Neural progenitor cell (in vitro differentiated cells): ENCODE results near the gene PDCD1. TPM values are rescaled to one million over a fixed set of nuclear protein-coding genes. Genes with fewer than 3 reads are reported as not detected.
A peak's percentile ranks its signal among the peaks of the same experiment; 100 is the strongest.

Experiments used
- DNase-seq: peaks from one replicate; pipeline ENCODE4 v3.0.0-alpha.2; 2016; ENCODE audit warnings: low spot score
- H2AFZ ChIP-seq: fragments of 200-600 bp; sonication (generic); replicated peaks from 2 replicates; pipeline ENCODE4 v1.6.1; 2016; ENCODE audit warnings: antibody characterized with exemption
- H3F3A ChIP-seq: fragments of 200-600 bp; sonication (generic); 2 replicates; pipeline ENCODE4 v1.6.1; 2016; ENCODE audit warnings: antibody characterized with exemption, low read depth
- H3K27ac ChIP-seq: fragments of 200-600 bp; sonication (generic); 2 replicates; pipeline ENCODE4 v1.5.1; 2016; ENCODE audit warnings: mild to moderate bottlenecking
- H3K27me3 ChIP-seq: fragments of 200-600 bp; sonication (generic); 2 replicates; pipeline ENCODE4 v1.6.1; 2016; ENCODE audit warnings: mild to moderate bottlenecking, moderate library complexity
- H3K36me3 ChIP-seq: fragments of 200-600 bp; sonication (generic); 2 replicates; pipeline ENCODE4 v1.5.1; 2016
- H3K4me1 ChIP-seq: fragments of 200-600 bp; sonication (generic); 2 replicates; pipeline ENCODE4 v1.6.1; 2016; ENCODE audit warnings: mixed run types
- H3K4me2 ChIP-seq: fragments of 200-600 bp; sonication (generic); 2 replicates; pipeline ENCODE4 v1.6.1; 2016
- H3K4me3 ChIP-seq: fragments of 200-600 bp; sonication (generic); 2 replicates; pipeline ENCODE4 v1.5.1; 2016
- H3K79me2 ChIP-seq: fragments of 200-600 bp; sonication (generic); 2 replicates; pipeline ENCODE4 v1.6.1; 2016; ENCODE audit warnings: low read depth
- H3K9ac ChIP-seq: fragments of 200-600 bp; sonication (generic); 2 replicates; pipeline ENCODE4 v1.6.1; 2016
- H3K9me3 ChIP-seq: fragments of 200-600 bp; sonication (generic); 2 replicates; pipeline ENCODE4 v1.5.1; 2016; ENCODE audit warnings: low read depth
- H4K20me1 ChIP-seq: fragments of 200-600 bp; sonication (generic); 2 replicates; pipeline ENCODE4 v1.6.1; 2016; ENCODE audit warnings: low read depth
- H3K27ac Mint-ChIP-seq: 3 replicates; pipeline ENCODE4 v1.8.0; 2021; ENCODE audit warnings: mixed read lengths
- H3K27me3 Mint-ChIP-seq: 2 replicates; pipeline ENCODE4 v1.8.0; 2022; ENCODE audit warnings: low read depth, mild to moderate bottlenecking, inconsistent platforms, moderate library complexity, mixed read lengths; ENCODE audit not compliant: insufficient read depth
- H3K36me3 Mint-ChIP-seq: 3 replicates; pipeline ENCODE4 v1.8.0; 2021; ENCODE audit warnings: mixed read lengths
- H3K4me1 Mint-ChIP-seq: 3 replicates; pipeline ENCODE4 v1.8.0; 2021; ENCODE audit warnings: mixed read lengths
- H3K4me3 Mint-ChIP-seq: 3 replicates; pipeline ENCODE4 v1.8.0; 2021; ENCODE audit warnings: mild to moderate bottlenecking, moderate library complexity, mixed read lengths
- H3K9me3 Mint-ChIP-seq: 3 replicates; pipeline ENCODE4 v1.8.0; 2020; ENCODE audit warnings: mixed read lengths
- CTCF ChIP-seq: fragments of 200-600 bp; sonication (generic); IDR thresholded peaks from 2 replicates; pipeline ENCODE4 v1.5.1; 2017; ENCODE audit warnings: antibody characterized with exemption, mild to moderate bottlenecking
- EZH2 ChIP-seq: fragments of 200-600 bp; sonication (generic); IDR thresholded peaks from 2 replicates; pipeline ENCODE4 v1.6.1; 2017; ENCODE audit warnings: antibody characterized with exemption, mild to moderate bottlenecking, moderate library complexity
- EZH2phosphoT487 ChIP-seq: fragments of 200-600 bp; sonication (generic); IDR thresholded peaks from 2 replicates; pipeline ENCODE4 v1.6.1; 2017; ENCODE audit warnings: antibody characterized with exemption
- total RNA-seq: library from RNA; depleted of rRNA; stranded (reverse); fragments of >200 nt; gene quantifications from 2 replicates; pipeline ENCODE4 v1.2.3, GENCODE V29; 2015; ENCODE audit warnings: low replicate concordance

The PDCD1 gene
- total RNA-seq, 1 donor from 2014 or later = not detected

- no peak overlapping the region for H3K9ac ChIP-seq
- H3K79me2 ChIP-seq = no peaks in the 10 kb centered on the region
- peak overlapping the region; percentile 89 for H2AFZ ChIP-seq
- TF ChIP-seq EZH2 (no peak), CTCF (no peak), EZH2phosphoT487 (no peak)
- no peak for DNase-seq
- H3K36me3 ChIP-seq = no peaks in the 10 kb centered on the region
- H3K9me3 ChIP-seq = no peaks in the 10 kb centered on the region
- H4K20me1 ChIP-seq = no peaks in the 10 kb centered on the region
- H3F3A ChIP-seq = peaks cover 13% of the 10 kb centered on the region
- no peaks in the 10 kb centered on the region for H3K27me3 ChIP-seq
- peak overlapping the region; percentile 67 for H3K4me3 ChIP-seq
- no peak overlapping the region for H3K27ac ChIP-seq
- peaks cover 4% of the 10 kb centered on the region for H3K9me3 Mint-ChIP-seq
- peaks cover 19% of the 10 kb centered on the region for H3K27me3 Mint-ChIP-seq
- no peaks in the 10 kb centered on the region for H3K36me3 Mint-ChIP-seq
- peaks cover 19% of the 10 kb centered on the region for H3K4me1 Mint-ChIP-seq
- peak overlapping the region; percentile 81 for H3K4me2 ChIP-seq
- H3K4me1 ChIP-seq = peaks cover 24% of the 10 kb centered on the region
- peak overlapping the region; percentile 85 for H3K4me3 Mint-ChIP-seq
- peak overlapping the region; percentile 83 for H3K27ac Mint-ChIP-seq
These were observed 21.8 kb upstream of the PDCD1 start for GRCh38 chr2:241880311-241881073.

DNA sequence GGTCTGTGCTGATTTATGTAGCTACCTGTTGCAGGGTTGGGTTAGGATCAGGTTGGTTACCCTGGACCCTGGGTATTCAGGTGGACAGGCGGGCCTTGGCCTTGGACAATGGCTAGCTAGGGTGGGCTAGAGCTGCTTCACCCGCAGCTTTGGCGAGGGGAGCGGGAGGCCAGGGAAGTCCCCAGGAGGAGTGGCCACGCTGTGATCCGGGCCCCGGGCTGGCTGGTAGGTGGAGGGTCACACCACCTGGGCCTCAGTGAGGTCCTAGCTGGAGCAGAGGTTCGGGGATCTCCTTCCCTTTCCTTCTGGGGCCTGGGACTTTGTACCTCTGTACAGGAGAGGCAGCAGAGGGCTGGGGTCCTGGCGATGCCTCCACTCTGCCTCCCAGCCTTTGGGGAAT, 20.6 kb upstream of the PDCD1 start:
- no peak for DNase-seq
- H3K36me3 ChIP-seq = no peaks in the 10 kb centered on the region
- H3K4me1 ChIP-seq = peaks cover 19% of the 10 kb centered on the region
- H3K4me3 Mint-ChIP-seq = no peak overlapping the region
- no peaks in the 10 kb centered on the region for H4K20me1 ChIP-seq
- H3F3A ChIP-seq = peaks cover 13% of the 10 kb centered on the region
- H3K4me1 Mint-ChIP-seq = peaks cover 17% of the 10 kb centered on the region
- peaks cover 8% of the 10 kb centered on the region for H3K9me3 Mint-ChIP-seq
- no peak overlapping the region for H2AFZ ChIP-seq
- H3K9ac ChIP-seq = no peak overlapping the region
- H3K9me3 ChIP-seq = no peaks in the 10 kb centered on the region
- H3K27ac Mint-ChIP-seq = no peak overlapping the region
- no peaks in the 10 kb centered on the region for H3K27me3 ChIP-seq
- H3K79me2 ChIP-seq = no peaks in the 10 kb centered on the region
- H3K36me3 Mint-ChIP-seq = peaks cover 2% of the 10 kb centered on the region
- H3K27me3 Mint-ChIP-seq = peaks cover 19% of the 10 kb centered on the region
- H3K27ac ChIP-seq = no peak overlapping the region
- H3K4me2 ChIP-seq = no peak overlapping the region
- no peak for TF ChIP-seq EZH2phosphoT487
- no peak for TF ChIP-seq EZH2
- no peak for TF ChIP-seq CTCF
- H3K4me3 ChIP-seq = no peak overlapping the region

- H3K79me2 ChIP-seq = no peaks in the 10 kb centered on the region
- H3K4me2 ChIP-seq = no peak overlapping the region
- H3K4me1 ChIP-seq = peaks cover 19% of the 10 kb centered on the region
- H3K27me3 Mint-ChIP-seq = peaks cover 18% of the 10 kb centered on the region
- peak; percentile 81 for DNase-seq
- H3K27ac ChIP-seq = no peak overlapping the region
- H4K20me1 ChIP-seq = no peaks in the 10 kb centered on the region
- H3K4me3 ChIP-seq = no peak overlapping the region
- H3F3A ChIP-seq = peaks cover 13% of the 10 kb centered on the region
- no peak overlapping the region for H3K4me3 Mint-ChIP-seq
- H3K9ac ChIP-seq = no peak overlapping the region
- TF ChIP-seq EZH2phosphoT487 = no peak
- TF ChIP-seq CTCF = peak; percentile 66
- no peaks in the 10 kb centered on the region for H3K27me3 ChIP-seq
- peaks cover 15% of the 10 kb centered on the region for H3K4me1 Mint-ChIP-seq
- no peaks in the 10 kb centered on the region for H3K36me3 ChIP-seq
- peaks cover 12% of the 10 kb centered on the region for H3K9me3 Mint-ChIP-seq
- H2AFZ ChIP-seq = no peak overlapping the region
- no peak overlapping the region for H3K27ac Mint-ChIP-seq
- H3K36me3 Mint-ChIP-seq = peaks cover 2% of the 10 kb centered on the region
- no peaks in the 10 kb centered on the region for H3K9me3 ChIP-seq
These were observed 19.6 kb upstream of the PDCD1 start for GRCh38 chr2:241877989-241878970.
